ENCODE results near the gene CAPN15.
A peak's percentile ranks its signal among the peaks of the same experiment; 100 is the strongest.

Gene CAPN15

DNA sequence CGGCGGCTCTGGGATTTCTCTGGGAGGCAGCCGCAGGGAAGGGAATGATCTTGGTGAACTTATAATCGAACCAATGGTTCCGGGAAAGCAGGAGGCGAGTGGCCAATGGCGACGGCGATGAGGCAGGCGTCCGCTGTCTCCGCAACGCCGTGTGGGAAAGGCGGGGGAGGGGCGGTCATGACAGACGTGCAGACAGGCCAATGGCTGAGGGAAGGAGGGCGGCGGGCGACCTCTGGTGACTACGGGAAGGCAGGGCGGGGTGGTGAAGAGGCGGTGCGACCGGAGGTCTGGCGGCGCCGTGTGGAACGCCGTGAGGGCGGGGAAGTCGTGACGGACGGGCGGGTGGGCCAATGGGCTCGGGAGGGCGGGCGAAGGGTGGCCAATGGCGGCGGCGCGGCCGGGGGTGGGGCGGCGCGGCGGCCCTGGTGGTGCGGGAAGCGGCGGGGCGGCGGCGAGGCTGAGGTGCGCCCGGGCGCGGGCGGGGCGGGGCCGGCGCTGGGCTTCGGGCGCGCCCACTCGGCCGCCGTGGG lies 62.2 kb downstream of the CAPN15 start, which contains the start of gene RAB40C:
Gene RAB40C (plus strand): TSS at position 409 of the 530 bp plus-strand sequence. CDS start 226 bp downstream, outside the sequence.
- peak; percentile 92 for DNase-seq (ENCODE audit: low read depth)
- TF ChIP-seq, protein P1, sequence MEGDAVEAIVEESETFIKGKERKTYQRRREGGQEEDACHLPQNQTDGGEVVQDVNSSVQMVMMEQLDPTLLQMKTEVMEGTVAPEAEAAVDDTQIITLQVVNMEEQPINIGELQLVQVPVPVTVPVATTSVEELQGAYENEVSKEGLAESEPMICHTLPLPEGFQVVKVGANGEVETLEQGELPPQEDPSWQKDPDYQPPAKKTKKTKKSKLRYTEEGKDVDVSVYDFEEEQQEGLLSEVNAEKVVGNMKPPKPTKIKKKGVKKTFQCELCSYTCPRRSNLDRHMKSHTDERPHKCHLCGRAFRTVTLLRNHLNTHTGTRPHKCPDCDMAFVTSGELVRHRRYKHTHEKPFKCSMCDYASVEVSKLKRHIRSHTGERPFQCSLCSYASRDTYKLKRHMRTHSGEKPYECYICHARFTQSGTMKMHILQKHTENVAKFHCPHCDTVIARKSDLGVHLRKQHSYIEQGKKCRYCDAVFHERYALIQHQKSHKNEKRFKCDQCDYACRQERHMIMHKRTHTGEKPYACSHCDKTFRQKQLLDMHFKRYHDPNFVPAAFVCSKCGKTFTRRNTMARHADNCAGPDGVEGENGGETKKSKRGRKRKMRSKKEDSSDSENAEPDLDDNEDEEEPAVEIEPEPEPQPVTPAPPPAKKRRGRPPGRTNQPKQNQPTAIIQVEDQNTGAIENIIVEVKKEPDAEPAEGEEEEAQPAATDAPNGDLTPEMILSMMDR (IDR thresholded peaks at IDR 0.05; ENCODE audit: control insufficient read depth, extremely low read depth, insufficient read depth), result peak; percentile 23; the same call in 1 of the 2 replicates
- peak within 1 kb of the TSS; percentile 89 for H3K4me3 ChIP-seq (ENCODE audit: low read depth, low read length)

DNA sequence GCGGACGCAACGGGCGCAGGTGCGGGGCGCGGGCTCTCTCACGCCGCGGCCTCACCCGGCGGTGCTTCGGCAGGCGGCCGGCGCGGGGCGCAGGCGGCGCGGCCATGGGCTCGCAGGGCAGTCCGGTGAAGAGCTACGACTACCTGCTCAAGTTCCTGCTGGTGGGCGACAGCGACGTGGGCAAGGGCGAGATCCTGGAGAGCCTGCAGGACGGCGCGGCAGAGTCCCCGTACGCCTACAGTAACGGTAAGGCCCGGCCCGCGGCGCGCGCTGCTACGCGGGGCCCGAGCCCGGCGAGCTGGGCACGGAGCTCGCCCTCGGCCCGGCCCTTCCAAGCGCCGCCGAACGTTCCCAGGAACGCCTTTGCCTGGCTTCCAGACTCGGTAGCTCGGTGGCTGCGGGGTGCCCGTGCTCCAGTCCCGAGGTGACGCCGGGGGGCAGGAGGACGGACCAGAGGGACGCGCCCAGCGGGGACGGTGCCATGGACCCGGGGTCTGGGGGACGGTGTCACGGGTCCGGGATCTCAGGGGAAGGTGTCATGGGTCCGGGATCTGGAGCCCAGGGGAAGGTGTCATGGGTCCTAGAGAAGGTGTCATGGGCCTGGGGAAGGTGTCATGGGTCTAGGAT lies 62.8 kb downstream of the CAPN15 start:
- TF ChIP-seq, protein P1 (IDR thresholded peaks at IDR 0.05; ENCODE audit: control insufficient read depth, extremely low read depth, insufficient read depth), result no peak
- DNase-seq (ENCODE audit: low read depth), result no peak
- peak overlapping the region; percentile 64 for H3K4me3 ChIP-seq (ENCODE audit: low read depth, low read length)

DNA sequence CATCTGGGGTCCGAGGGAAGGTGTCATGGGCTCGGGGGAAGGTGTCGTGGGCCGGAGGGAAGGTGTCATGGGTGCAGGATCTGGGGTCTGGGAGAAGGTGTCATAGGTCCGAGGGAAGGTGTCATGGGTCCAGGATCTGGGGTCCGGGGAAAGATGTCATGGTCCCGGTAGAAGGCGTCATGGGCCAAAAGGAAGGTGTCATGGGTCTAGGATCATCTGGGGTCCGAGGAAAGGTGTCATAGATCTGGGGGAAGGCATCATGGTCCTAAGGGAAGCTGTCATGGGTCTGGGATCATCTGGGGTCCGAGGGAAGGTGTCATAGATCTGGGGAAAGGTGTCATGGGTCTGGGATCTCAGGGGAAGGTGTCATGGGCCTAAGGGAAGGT lies 63.3 kb downstream of the CAPN15 start:
- DNase-seq (ENCODE audit: low read depth), result no peak
- H3K4me3 ChIP-seq (ENCODE audit: low read depth, low read length), result peak overlapping the region; percentile 64
- TF ChIP-seq, protein P1 (IDR thresholded peaks at IDR 0.05; ENCODE audit: control insufficient read depth, extremely low read depth, insufficient read depth), result no peak

DNA sequence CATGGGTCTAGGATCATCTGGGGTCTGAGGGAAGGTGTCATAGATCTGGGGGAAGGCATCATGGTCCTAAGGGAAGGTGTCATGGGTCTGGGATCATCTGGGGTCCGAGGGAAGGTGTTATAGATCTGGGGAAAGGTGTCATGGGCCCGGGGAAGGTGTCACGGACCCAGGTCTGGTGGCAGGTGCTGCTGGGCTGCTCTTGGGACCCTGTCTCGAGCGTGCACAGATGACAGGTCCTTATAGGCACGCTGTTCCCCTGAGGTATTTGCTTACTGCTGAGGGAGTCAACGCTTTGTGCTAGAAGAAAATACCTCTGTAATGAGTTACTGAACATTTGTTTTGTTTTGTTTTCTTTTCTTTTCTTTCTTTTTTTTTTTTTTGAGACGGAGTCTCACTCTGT lies 63.7 kb downstream of the CAPN15 start:
- no peak for DNase-seq (ENCODE audit: low read depth)
- TF ChIP-seq, protein P1 (IDR thresholded peaks at IDR 0.05; ENCODE audit: control insufficient read depth, extremely low read depth, insufficient read depth), result no peak
- peak overlapping the region; percentile 64 for H3K4me3 ChIP-seq (ENCODE audit: low read depth, low read length)

DNA sequence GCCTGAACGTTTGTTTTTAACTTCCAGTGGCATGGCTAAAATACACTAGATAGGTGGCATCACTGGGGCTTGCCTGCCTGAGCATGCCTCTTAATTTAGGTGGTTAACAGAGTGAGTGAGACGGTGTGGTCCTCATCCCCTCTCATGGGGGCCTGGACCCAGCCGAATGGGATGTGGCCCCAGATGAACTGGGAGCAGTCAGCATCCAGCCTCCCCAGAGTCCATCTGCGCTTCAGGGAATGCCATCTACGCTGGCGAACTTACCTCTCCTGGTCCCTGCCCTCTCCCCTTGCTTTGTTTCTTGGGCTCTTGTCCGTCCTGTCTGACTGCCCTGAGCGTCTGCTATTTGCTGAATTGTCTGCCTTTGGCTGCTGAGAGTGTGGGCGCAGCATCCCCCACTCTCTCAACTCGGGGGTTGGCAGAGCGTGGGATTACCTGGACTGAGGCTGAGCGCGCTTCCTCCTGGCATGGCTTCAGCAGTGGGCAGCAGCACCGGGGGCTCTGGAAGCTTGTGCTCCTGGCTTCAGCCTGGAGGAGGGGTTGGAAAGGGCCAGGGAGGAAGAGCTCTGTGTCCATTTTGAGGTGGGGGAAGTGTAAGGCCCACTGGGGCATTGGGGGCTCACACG lies 64.5 kb downstream of the CAPN15 start:
- no peak for DNase-seq (ENCODE audit: low read depth)
- TF ChIP-seq, protein P1 (IDR thresholded peaks at IDR 0.05; ENCODE audit: control insufficient read depth, extremely low read depth, insufficient read depth), result no peak
- peak overlapping the region; percentile 41 for H3K4me3 ChIP-seq (ENCODE audit: low read depth, low read length)

DNA sequence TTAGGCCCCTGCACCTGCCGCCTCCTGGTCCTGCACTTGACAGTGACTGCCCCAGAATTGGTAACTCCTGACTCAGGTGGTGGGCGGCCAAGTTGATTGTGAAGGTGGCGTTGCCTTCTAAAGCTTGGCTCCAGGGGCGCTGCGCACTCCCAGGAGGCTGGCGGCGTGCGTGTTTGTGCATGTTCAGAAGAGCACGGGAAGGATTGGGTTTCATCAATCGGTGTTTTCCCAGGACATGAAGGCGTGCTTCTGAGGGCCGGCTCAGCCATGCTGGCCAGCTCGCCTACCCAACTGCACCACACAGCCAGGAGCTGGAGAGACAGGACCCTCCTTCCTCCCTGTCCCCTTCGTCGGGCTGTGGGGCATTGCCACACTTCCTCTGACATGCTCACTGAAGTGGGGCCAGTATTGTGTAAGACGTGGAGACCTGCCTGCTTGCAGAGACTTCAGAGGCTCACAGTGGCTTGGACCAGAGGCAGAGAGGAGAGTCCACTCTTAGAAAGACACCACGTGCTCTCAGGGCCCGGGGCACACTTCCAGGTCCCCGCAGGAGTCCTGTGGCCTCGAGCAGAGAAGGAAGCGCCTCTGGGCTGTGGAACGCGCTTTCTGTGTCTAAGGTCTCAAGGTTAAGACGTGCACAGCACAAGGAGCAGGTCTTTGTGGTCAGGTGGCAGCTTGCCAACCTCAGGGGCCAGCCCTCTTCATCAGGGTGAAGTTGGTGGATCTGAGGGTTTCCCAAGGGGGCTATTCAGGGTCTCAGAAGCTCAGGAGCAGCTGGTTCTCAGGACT lies 65.2 kb downstream of the CAPN15 start:
- TF ChIP-seq, protein P1 (IDR thresholded peaks at IDR 0.05; ENCODE audit: control insufficient read depth, extremely low read depth, insufficient read depth), result peak; percentile 38
- H3K4me3 ChIP-seq (ENCODE audit: low read depth, low read length), result peak overlapping the region; percentile 41
- DNase-seq (ENCODE audit: low read depth), result no peak
